ENCODE data around the gene KLF14.

- TF ChIP-seq, protein P1, sequence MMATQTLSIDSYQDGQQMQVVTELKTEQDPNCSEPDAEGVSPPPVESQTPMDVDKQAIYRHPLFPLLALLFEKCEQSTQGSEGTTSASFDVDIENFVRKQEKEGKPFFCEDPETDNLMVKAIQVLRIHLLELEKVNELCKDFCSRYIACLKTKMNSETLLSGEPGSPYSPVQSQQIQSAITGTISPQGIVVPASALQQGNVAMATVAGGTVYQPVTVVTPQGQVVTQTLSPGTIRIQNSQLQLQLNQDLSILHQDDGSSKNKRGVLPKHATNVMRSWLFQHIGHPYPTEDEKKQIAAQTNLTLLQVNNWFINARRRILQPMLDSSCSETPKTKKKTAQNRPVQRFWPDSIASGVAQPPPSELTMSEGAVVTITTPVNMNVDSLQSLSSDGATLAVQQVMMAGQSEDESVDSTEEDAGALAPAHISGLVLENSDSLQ (IDR thresholded peaks at IDR 0.05) = no peak
- TF ChIP-seq TARDBP (IDR thresholded peaks at IDR 0.05) (no peak), FOXA1 (IDR thresholded peaks at IDR 0.05) (no peak), ARNT (IDR thresholded peaks at IDR 0.05) (no peak), HDGF (IDR thresholded peaks at IDR 0.05; ENCODE audit: borderline replicate concordance) (no peak), ELF4 (IDR thresholded peaks at IDR 0.05) (no peak), SUZ12 (IDR thresholded peaks at IDR 0.05) (no peak), LEF1 (IDR thresholded peaks at IDR 0.05; ENCODE audit: borderline replicate concordance) (no peak), SP1 (IDR thresholded peaks at IDR 0.05) (no peak), FOXM1 (IDR thresholded peaks at IDR 0.05; ENCODE audit: borderline replicate concordance) (no peak), BHLHE40 (IDR thresholded peaks at IDR 0.05; ENCODE audit: borderline replicate concordance) (no peak)
Observed at GRCh38 chr7:130740606-130741005, 6.6 kb upstream of the KLF14 start.
